ENCODE measurements around the gene ATXN10. TPM values are rescaled to one million over a fixed set of nuclear protein-coding genes. Genes with fewer than 3 reads are reported as not detected.

The ATXN10 gene
- total and polyA plus RNA-seq, 2 experiments from 2014 or later, result 99.0 to 163 TPM

- Histone ChIP-seq H3K27ac (ENCODE audit: low read depth) (no peak overlapping the region), H2AFZ (no peak overlapping the region), H3F3A (replicated peaks; ENCODE audit: low read depth) (no peaks in the 10 kb centered on the region), H3K9me2 (ENCODE audit: insufficient read depth) (no peaks in the 10 kb centered on the region), H3K4me1 (ENCODE audit: insufficient read depth) (no peaks in the 10 kb centered on the region), H3K4me3 (no peak overlapping the region), H3K36me3 (ENCODE audit: insufficient read depth) (peaks cover 21% of the 10 kb centered on the region), H3K27me3 (ENCODE audit: insufficient read depth) (no peaks in the 10 kb centered on the region), H4K20me1 (replicated peaks; ENCODE audit: insufficient read depth) (peaks cover 22% of the 10 kb centered on the region; the same call in 1 of the 2 replicates), H3K79me2 (replicated peaks; ENCODE audit: insufficient read depth) (peaks cover 47% of the 10 kb centered on the region), H3K4me2 (no peak overlapping the region)
- ATAC-seq (peak; percentile 80), DNase-seq (ENCODE audit: low spot score) (peak; percentile 24)
- TF ChIP-seq EZH2 (IDR thresholded peaks at IDR 0.05; ENCODE audit: low read depth, unreplicated experiment), result no peak
- TF ChIP-seq ETS1 (IDR thresholded peaks at IDR 0.05), result no peak
- no peak for TF ChIP-seq JUNB (IDR thresholded peaks at IDR 0.05; ENCODE audit: unreplicated experiment)
- TF ChIP-seq ZNF114 (CRISPR knock-in tag; IDR thresholded peaks at IDR 0.05), result no peak
- Mint-ChIP-seq H3K4me1 (no peaks in the 10 kb centered on the region; the same call in 1 of the 3 replicates), H3K4me3 (no peak overlapping the region), H3K36me3 (ENCODE audit: low read depth) (peaks cover 34% of the 10 kb centered on the region; the same call in 2 of the 3 replicates), H3K27ac (no peak overlapping the region), H3K9me3 (no peaks in the 10 kb centered on the region), H3K27me3 (ENCODE audit: insufficient read depth, low read depth, poor library complexity) (no peaks in the 10 kb centered on the region)
These were observed 32.1 kb downstream of the ATXN10 start for GRCh38 chr22:45703758-45704157.

- H3K36me3 Mint-ChIP-seq (ENCODE audit: low read depth), result peaks cover 34% of the 10 kb centered on the region; the same call in 2 of the 3 replicates
- H3K79me2 ChIP-seq (replicated peaks; ENCODE audit: insufficient read depth), result peaks cover 47% of the 10 kb centered on the region
- TF ChIP-seq POLR2AphosphoS5 (IDR thresholded peaks at IDR 0.05; ENCODE audit: low read depth) (no peak), EZH2phosphoT487 (IDR thresholded peaks at IDR 0.05; ENCODE audit: unreplicated experiment) (no peak), EZH2 (IDR thresholded peaks at IDR 0.05; ENCODE audit: low read depth, unreplicated experiment) (no peak), STAT1 (IDR thresholded peaks at IDR 0.05; ENCODE audit: unreplicated experiment) (no peak), JUNB (IDR thresholded peaks at IDR 0.05; ENCODE audit: unreplicated experiment) (no peak), ETS1 (IDR thresholded peaks at IDR 0.05) (no peak), ZNF462 (CRISPR knock-in tag; IDR thresholded peaks at IDR 0.05) (no peak), ZNF114 (CRISPR knock-in tag; IDR thresholded peaks at IDR 0.05) (no peak), CTCF (conservative IDR thresholded peaks at IDR 0.05; ENCODE audit: low read depth in 2 of 2) (no peak), CREB1 (CRISPR knock-in tag; IDR thresholded peaks at IDR 0.05; ENCODE audit: low read depth) (no peak)
These were observed 33.0 kb downstream of the ATXN10 start for GRCh38 chr22:45704648-45705047.

More at GRCh38 chr22:45704648-45705047, 33.0 kb downstream of the ATXN10 start:
- Histone ChIP-seq H4K20me1 (replicated peaks; ENCODE audit: insufficient read depth) (peaks cover 26% of the 10 kb centered on the region; the same call in 1 of the 2 replicates), H3K36me3 (ENCODE audit: insufficient read depth) (peaks cover 21% of the 10 kb centered on the region), H3K27me3 (ENCODE audit: insufficient read depth) (no peaks in the 10 kb centered on the region), H3K4me2 (no peak overlapping the region), H3K4me1 (ENCODE audit: insufficient read depth) (no peaks in the 10 kb centered on the region), H2AFZ (no peak overlapping the region), H3K27ac (ENCODE audit: low read depth) (no peak overlapping the region), H3K4me3 (no peak overlapping the region), H3K9me2 (ENCODE audit: insufficient read depth) (no peaks in the 10 kb centered on the region), H3F3A (replicated peaks; ENCODE audit: low read depth) (no peaks in the 10 kb centered on the region)
- H3K4me3 Mint-ChIP-seq, result no peak overlapping the region
- no peaks in the 10 kb centered on the region for H3K9me3 Mint-ChIP-seq
- no peaks in the 10 kb centered on the region; the same call in 1 of the 3 replicates for H3K4me1 Mint-ChIP-seq
- H3K27ac Mint-ChIP-seq, result no peak overlapping the region
- no peak for DNase-seq (ENCODE audit: low spot score)
- no peak for ATAC-seq
- no peaks in the 10 kb centered on the region for H3K27me3 Mint-ChIP-seq (ENCODE audit: insufficient read depth, low read depth, poor library complexity)

All from GM23338 (cell line).